Ovary (tissue), 9 donors: ENCODE data around the gene RAB34. TPM values are rescaled to one million over a fixed set of nuclear protein-coding genes. Genes with fewer than 3 reads are reported as not detected.

ENCODE experiments used
- DNase-seq, 5 donors: peaks; one replicate each; pipeline ENCODE4 v3.0.0-alpha.2; 2019 to 2020
- H3K27ac ChIP-seq, 2 donors: fragments of 200-600 bp; one replicate each; pipeline versions ENCODE4 v1.5.1 to v1.8.0; 2019 to 2022
- H3K27me3 ChIP-seq: fragments of 200-600 bp; one replicate; pipeline ENCODE4 v1.8.0; 2022
- H3K36me3 ChIP-seq: fragments of 200-600 bp; sonication (generic); one replicate; pipeline ENCODE4 v1.5.1; 2019
- H3K4me1 ChIP-seq: one replicate; pipeline ENCODE4 v1.8.1; 2013; ENCODE audit warnings: mild to moderate bottlenecking, moderate library complexity; ENCODE audit not compliant: insufficient read depth
- H3K4me3 ChIP-seq: fragments of 200-600 bp; sonication (generic); one replicate; pipeline ENCODE4 v1.5.1; 2017
- H3K9me3 ChIP-seq, 2 donors: fragments of 200-600 bp in 1 of 2; sonication (generic) in 1 of 2; one replicate each; pipeline versions ENCODE4 v1.5.1 to v1.8.1; 2013 to 2019; ENCODE audit warnings: mild to moderate bottlenecking in 1 of 2, moderate library complexity in 1 of 2
- CTCF ChIP-seq, 3 donors: fragments of 450-650 bp in 2 of 3; fragments of 200-600 bp in 1 of 3; IDR thresholded peaks; one replicate each; pipeline versions ENCODE4 v1.5.1 to v1.8.0; 2016 to 2022; ENCODE audit warnings: antibody characterized with exemption in 3 of 3, mild to moderate bottlenecking in 1 of 3
- EP300 ChIP-seq: sonication (generic); formaldehyde crosslinking; IDR thresholded peaks from one replicate; pipeline ENCODE4 v1.6.1; 2017; ENCODE audit warnings: antibody characterized with exemption
- POLR2A ChIP-seq: fragments of 450-650 bp; IDR thresholded peaks from one replicate; pipeline ENCODE4 v1.6.1; 2017; ENCODE audit warnings: antibody characterized with exemption, mild to moderate bottlenecking, moderate library complexity
- whole genome bisulfite sequencing, 3 donors: extraction: QIAGEN DNeasy Blood & Tissue Kit in 1 of 3; methylation state at CpG; one replicate each; pipeline versions ENCODE4 v1.1.5 to v1.1.7; 2013 to 2017; 5-methylcytosine and 5-hydroxymethylcytosine counted together
- intact Hi-C, 4 donors: fragments of 100-400 bp; cut with DNase I; formaldehyde crosslinking; loops; one replicate each; pipeline versions ENCODE4 v1.11.0 to v1.15.1; 2022 to 2023
- polyA plus RNA-seq, 2 donors: library from polyadenylated mRNA; stranded (reverse); fragments of 200-250 nt in 1 of 2; fragments of 350-450 nt in 1 of 2; fragmentation: Illumina TruSeq in 1 of 2; extraction: RNeasy Lipid Tissue Mini Kit (QIAGEN cat#74804) in 1 of 2; gene quantifications; one replicate each; pipeline ENCODE4 v1.2.3, GENCODE V29; 2013 to 2014
- total RNA-seq, 7 donors: library from RNA; depleted of rRNA in 2 of 7; stranded (reverse); fragments of >200 nt in 2 of 7; fragmentation: NEBNext Ultra II Directional in 3 of 7; extraction: Animal tissue kit (Norgen Biotek cat#: 25700) in 3 of 7; gene quantifications; one replicate each; pipeline versions ENCODE4 v1.1.0 to v1.2.4, GENCODE V29; 2016 to 2023
- donor health status: DM: no; HTN: no; CAD: no; lungs with moderate emphysema.
- donor health status: DM: no; HTN: no; CAD: no.
- donor health status: Bipolar disorder and iron deficiency.
- donor health status: DM: yes; HTN: yes; CAD: no.
- donor health status: DM: no; HTN: no; CAD: no.
- donor health status: DM: yes; HTN: yes; CAD: no.

RAB34 gene
- total and polyA plus RNA-seq, 9 donors = 149 to 222 (median 196) TPM

DNA sequence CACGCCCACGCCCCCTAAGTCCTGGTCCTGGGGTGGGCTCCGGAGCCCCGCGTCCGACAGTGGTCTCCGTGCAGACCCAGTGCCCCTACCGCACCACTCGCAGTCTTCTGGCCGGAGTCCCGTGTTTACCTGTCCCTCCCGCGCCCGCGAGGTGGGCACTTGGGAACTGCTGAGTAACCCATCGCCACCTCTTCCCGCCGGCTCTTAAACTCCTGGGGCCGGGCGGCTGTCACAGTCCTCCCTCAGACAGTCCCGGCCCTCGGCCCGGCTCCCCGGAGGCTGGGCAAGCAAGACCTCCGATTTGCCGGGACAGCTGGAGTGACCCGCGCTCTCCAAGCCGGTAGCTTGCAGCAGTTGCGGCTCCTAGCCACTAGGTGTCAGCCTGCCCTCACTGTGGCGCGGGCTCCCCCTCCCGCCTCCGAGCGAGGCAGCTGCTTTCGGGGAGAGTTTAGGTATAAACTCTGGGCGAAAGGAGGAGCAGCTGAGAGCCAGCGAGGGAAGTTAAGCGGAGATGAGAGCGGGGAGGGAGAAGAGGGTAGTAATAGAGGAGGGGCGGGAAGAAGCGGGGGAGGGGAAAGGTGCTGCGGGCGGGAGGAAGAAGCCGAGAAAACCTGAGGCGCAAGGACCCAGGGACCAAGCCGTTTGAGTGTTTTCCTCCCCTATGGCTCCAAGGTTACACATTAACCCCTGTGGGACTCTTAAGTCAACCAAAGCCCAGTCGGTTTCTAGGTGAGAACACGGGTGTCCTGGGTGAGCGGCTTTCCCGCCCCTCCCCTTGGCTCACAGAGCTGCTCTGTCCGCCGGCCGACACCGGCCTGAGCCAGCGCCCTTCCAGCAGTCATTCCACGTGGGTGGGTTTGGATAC, 9.2 kb upstream of the RAB34 start:
- Histone ChIP-seq H3K4me3 (peak overlapping the region; percentile 86), H3K4me1 (peaks cover 5% of the 10 kb centered on the region), H3K9me3 (no peaks in the 10 kb centered on the region), H3K27ac (peak overlapping the region; percentile 47 to 95), H3K27me3 (no peaks in the 10 kb centered on the region), H3K36me3 (no peaks in the 10 kb centered on the region)
- intact Hi-C loops = loop anchor here in 2 of 4 donors (2.0 to 10.0 kb wide), 2 partner anchors 24 to 168 kb away; partner anchors contain the start of gene FLOT2 (in 1 of the 2)
- peak; percentile 91 to 96 (median 94) for DNase-seq
- 0 to 1% (median 1%) methylated on average over 57 of the region's 57 CpGs for WGBS, 3 donors
- TF ChIP-seq POLR2A (peak; percentile 28), EP300 (no peak), CTCF (IDR thresholded peaks at IDR 0.05) (peak; percentile 96 to 99 (median 99))

DNA sequence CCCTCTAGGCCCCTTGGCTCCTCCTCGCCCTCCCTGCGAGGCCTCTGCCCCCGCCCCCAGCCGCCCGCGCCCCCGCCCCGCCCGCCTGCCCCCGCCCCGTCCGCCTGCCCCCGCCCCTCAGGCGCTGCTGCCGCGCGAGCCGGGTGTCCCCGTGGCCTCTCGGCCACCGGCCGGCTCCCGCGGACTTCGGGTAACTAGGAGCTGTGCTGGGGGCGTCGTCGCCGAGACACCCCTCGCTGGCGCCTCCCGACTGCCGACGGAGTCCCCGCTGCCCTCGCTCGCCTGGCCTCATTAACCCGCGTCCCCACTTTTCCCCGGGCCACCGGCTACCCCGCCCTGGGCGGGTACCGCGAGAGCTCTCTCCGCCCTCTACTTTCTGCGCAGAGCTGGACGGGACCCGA, 8.6 kb upstream of the RAB34 start, which contains the start of gene TLCD1:
Gene TLCD1, minus strand, starts transcription at position 8 of the 401 bp plus-strand sequence. CDS start 136 bp downstream, outside the sequence.
- DNase-seq = peak in 1 of 5 donors; percentile 53
- H3K27ac ChIP-seq = peak within 1 kb of the TSS; percentile 47 to 95
- H3K4me3 ChIP-seq = peak within 1 kb of the TSS; percentile 86
- 0 to 1% (median 0%) methylated on average over 26 to 49 of the region's 49 CpGs for WGBS, 3 donors
- intact Hi-C loops = loop anchor here in 2 of 4 donors (2.0 to 10.0 kb wide), 2 partner anchors 25 to 169 kb away; partner anchors contain the start of gene FLOT2 (in 1 of the 2)
- H3K4me1 ChIP-seq = peaks cover 7% of the 10 kb centered on the region
- no peak for TF ChIP-seq EP300
- no peak for TF ChIP-seq POLR2A
- TF ChIP-seq CTCF (IDR thresholded peaks at IDR 0.05) = no peak
- no peaks in the 10 kb centered on the region for H3K27me3 ChIP-seq
- H3K36me3 ChIP-seq = no peaks in the 10 kb centered on the region
- H3K9me3 ChIP-seq = no peaks in the 10 kb centered on the region

DNA sequence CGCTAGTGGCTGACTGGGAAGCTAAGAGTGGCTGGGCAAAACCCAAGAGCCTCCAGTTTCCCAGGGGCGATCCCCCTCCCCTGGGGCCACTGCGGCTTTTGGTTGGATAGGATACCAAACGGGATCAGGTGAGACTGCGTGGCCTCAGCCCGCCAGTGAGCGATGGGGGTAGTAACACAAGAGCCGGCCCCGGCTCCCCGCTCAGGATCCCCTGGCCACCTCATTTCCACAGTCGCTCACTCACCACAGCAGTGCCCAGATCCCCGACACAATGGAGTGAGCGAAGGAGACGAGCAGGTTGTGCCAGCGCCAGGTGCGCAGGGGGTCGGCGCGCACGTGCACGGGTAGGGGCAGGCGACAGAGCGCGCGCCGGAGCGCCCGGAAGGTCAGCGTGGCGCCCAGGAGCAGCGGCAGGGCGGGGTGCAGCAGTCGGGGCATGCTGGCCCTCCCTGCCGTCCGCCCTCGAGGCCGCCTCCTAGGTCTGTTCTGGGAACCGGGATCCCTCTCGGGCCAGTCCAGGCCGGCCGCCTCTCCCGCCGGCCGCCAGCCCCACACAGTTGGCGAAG, 8.1 kb upstream of the RAB34 start:
- H3K27me3 ChIP-seq = no peaks in the 10 kb centered on the region
- peak in 4 of 5 donors; percentile 54 to 74 (median 68) for DNase-seq

More for the DNA sequence above, 8.1 kb upstream of the RAB34 start:
- no peak for TF ChIP-seq EP300
- TF ChIP-seq POLR2A = no peak
- TF ChIP-seq CTCF (IDR thresholded peaks at IDR 0.05) = no peak
- intact Hi-C loops = loop anchor here in 2 of 4 donors (2.0 to 10.0 kb wide), 2 partner anchors 25 to 169 kb away; partner anchors contain the start of gene FLOT2 (in 1 of the 2)
- no peak overlapping the region for H3K27ac ChIP-seq
- WGBS, 3 donors = 0 to 2% (median 1%) methylated on average over 30 to 45 of the region's 45 CpGs
- peaks cover 10% of the 10 kb centered on the region for H3K4me1 ChIP-seq
- no peaks in the 10 kb centered on the region for H3K36me3 ChIP-seq
- peak overlapping the region; percentile 86 for H3K4me3 ChIP-seq
- H3K9me3 ChIP-seq = no peaks in the 10 kb centered on the region
